Myocyte (in vitro differentiated cells): Measurements from ENCODE around the gene JMJD8. TPM values are rescaled to one million over a fixed set of nuclear protein-coding genes. Genes with fewer than 3 reads are reported as not detected.

Experiments
- DNase-seq: peaks from one replicate; pipeline ENCODE4 v3.0.0-alpha.2; 2012; ENCODE audit warnings: low read depth
- total RNA-seq: library from RNA; depleted of rRNA; stranded (reverse); fragments of >200 nt; gene quantifications from 2 replicates; pipeline ENCODE4 v1.2.3, GENCODE V29; 2014

The JMJD8 gene
- total RNA-seq, 1 donor from 2014 or later = 74.5 TPM

GRCh38 chr16:662095-662494, 22.0 kb downstream of the JMJD8 start:
- DNase-seq = no peak

- DNase-seq = no peak
Measured at GRCh38 chr16:661184-661821, 22.8 kb downstream of the JMJD8 start.

- DNase-seq = peak; percentile 65
Measured at GRCh38 chr16:660459-661183, 23.5 kb downstream of the JMJD8 start.

GRCh38 chr16:660132-660458, 24.0 kb downstream of the JMJD8 start:
- no peak for DNase-seq

- no peak for DNase-seq
Measured at GRCh38 chr16:659618-660017, 24.5 kb downstream of the JMJD8 start.

- no peak for DNase-seq
Measured at GRCh38 chr16:658679-659571, 25.2 kb downstream of the JMJD8 start.

- DNase-seq = no peak
Measured at GRCh38 chr16:657487-657886, 26.6 kb downstream of the JMJD8 start.

- DNase-seq = no peak
Measured at GRCh38 chr16:654034-654433, 30.1 kb downstream of the JMJD8 start.

GRCh38 chr16:652454-653305, 31.5 kb downstream of the JMJD8 start:
- no peak for DNase-seq

GRCh38 chr16:651844-652243, 32.3 kb downstream of the JMJD8 start:
- DNase-seq = no peak

- no peak for DNase-seq
Measured at GRCh38 chr16:649631-650030, 34.5 kb downstream of the JMJD8 start.

GRCh38 chr16:648781-649589, 35.1 kb downstream of the JMJD8 start, which contains the start of gene WDR90:
Gene WDR90, plus strand, starts transcription at chr16:649365. Its CDS starts 52 bp downstream, at chr16:649417.
- peak; percentile 90 for DNase-seq

GRCh38 chr16:648071-648780, 35.9 kb downstream of the JMJD8 start:
- peak; percentile 76 for DNase-seq

GRCh38 chr16:647173-647902, 36.8 kb downstream of the JMJD8 start:
- peak; percentile 59 for DNase-seq

GRCh38 chr16:646679-647172, 37.4 kb downstream of the JMJD8 start:
- DNase-seq = no peak

GRCh38 chr16:645852-646678, 38.1 kb downstream of the JMJD8 start:
- no peak for DNase-seq

GRCh38 chr16:644556-644955, 39.6 kb downstream of the JMJD8 start:
- DNase-seq = no peak

- DNase-seq = no peak
Measured at GRCh38 chr16:643050-643368, 41.1 kb downstream of the JMJD8 start.
